Measurements from ENCODE around the gene NAV3. TPM values are rescaled to one million over a fixed set of nuclear protein-coding genes. Genes with fewer than 3 reads are reported as not detected.

NAV3 gene
- total RNA-seq, 1 donor from 2014 or later = 8.7 TPM

- H3K4me1 ChIP-seq = no peaks in the 10 kb centered on the region
- no peak for TF ChIP-seq CTCF (IDR thresholded peaks at IDR 0.05)
- intact Hi-C loops (cut with DNase I) = no loop called here
- no peak overlapping the region for H3K4me3 ChIP-seq
- H3K27ac ChIP-seq = no peak overlapping the region
- no peaks in the 10 kb centered on the region for H3K27me3 ChIP-seq (ENCODE audit: low read depth)
- ATAC-seq = no peak
- H3K9me3 ChIP-seq = peaks cover 4% of the 10 kb centered on the region
- no peak for DNase-seq
- no peaks in the 10 kb centered on the region for H3K36me3 ChIP-seq
Measured at GRCh38 chr12:77992760-77993159, 162.1 kb downstream of the NAV3 start.

- TF ChIP-seq CTCF (IDR thresholded peaks at IDR 0.05) = no peak
- H3K4me1 ChIP-seq = no peaks in the 10 kb centered on the region
- no peaks in the 10 kb centered on the region for H3K36me3 ChIP-seq
- H3K9me3 ChIP-seq = peaks cover 4% of the 10 kb centered on the region
- no peak overlapping the region for H3K27ac ChIP-seq
- H3K4me3 ChIP-seq = no peak overlapping the region
- no peaks in the 10 kb centered on the region for H3K27me3 ChIP-seq (ENCODE audit: low read depth)
- intact Hi-C loops (cut with DNase I) = no loop called here
- no peak for DNase-seq
- ATAC-seq = no peak
Measured at GRCh38 chr12:77993658-77994057, 163.0 kb downstream of the NAV3 start.

GRCh38 chr12:77995436-77996167, 164.9 kb downstream of the NAV3 start:
- no peak overlapping the region for H3K27ac ChIP-seq
- TF ChIP-seq CTCF (IDR thresholded peaks at IDR 0.05) = no peak
- no peaks in the 10 kb centered on the region for H3K36me3 ChIP-seq
- no peak overlapping the region for H3K4me3 ChIP-seq
- H3K27me3 ChIP-seq (ENCODE audit: low read depth) = no peaks in the 10 kb centered on the region
- no peaks in the 10 kb centered on the region for H3K9me3 ChIP-seq
- no peak for ATAC-seq
- intact Hi-C loops (cut with DNase I) = no loop called here
- H3K4me1 ChIP-seq = no peaks in the 10 kb centered on the region
- DNase-seq = no peak

- no peaks in the 10 kb centered on the region for H3K9me3 ChIP-seq
- H3K4me1 ChIP-seq = no peaks in the 10 kb centered on the region
- intact Hi-C loops (cut with DNase I) = no loop called here
- TF ChIP-seq CTCF (IDR thresholded peaks at IDR 0.05) = no peak
- H3K27ac ChIP-seq = no peak overlapping the region
- ATAC-seq = no peak
- no peaks in the 10 kb centered on the region for H3K27me3 ChIP-seq (ENCODE audit: low read depth)
- no peak for DNase-seq
- no peaks in the 10 kb centered on the region for H3K36me3 ChIP-seq
- H3K4me3 ChIP-seq = no peak overlapping the region
Measured at GRCh38 chr12:77996670-77997069, 166.0 kb downstream of the NAV3 start.

- Histone ChIP-seq H3K36me3 (no peaks in the 10 kb centered on the region), H3K27ac (no peak overlapping the region), H3K4me3 (no peak overlapping the region), H3K4me1 (no peaks in the 10 kb centered on the region), H3K27me3 (ENCODE audit: low read depth) (no peaks in the 10 kb centered on the region), H3K9me3 (no peaks in the 10 kb centered on the region)
- TF ChIP-seq CTCF (IDR thresholded peaks at IDR 0.05) = no peak
- intact Hi-C loops (cut with DNase I) = no loop called here
- ATAC-seq (no peak), DNase-seq (no peak)
Measured at GRCh38 chr12:77998236-77998786, 167.6 kb downstream of the NAV3 start.
